Omental fat pad (tissue), 4 donors: ENCODE data around the gene EVX1. TPM values are rescaled to one million over a fixed set of nuclear protein-coding genes. Genes with fewer than 3 reads are reported as not detected.

Experiments used
- ATAC-seq: fragments of 150-250 bp; one replicate; pipeline ENCODE4 v1.9.1; 2016; ENCODE audit warnings: mild to moderate bottlenecking, moderate library complexity; ENCODE audit not compliant: low FRiP score
- DNase-seq: peaks from one replicate; pipeline ENCODE4 v3.0.0-alpha.2; 2019; ENCODE audit warnings: low spot score
- CTCF ChIP-seq, 3 donors: fragments of 450-650 bp; IDR thresholded peaks; one replicate each; pipeline ENCODE4 v1.5.1; 2016 to 2017; ENCODE audit warnings: antibody characterized with exemption in 3 of 3, mild to moderate bottlenecking in 3 of 3, moderate library complexity in 2 of 3
- total RNA-seq, 4 donors: library from RNA; depleted of rRNA; stranded (reverse); fragments of >200 nt; gene quantifications; one replicate each; pipeline ENCODE4 v1.1.0, GENCODE V29; 2016

EVX1 gene
- total RNA-seq, 4 donors from 2014 or later: not detected

GRCh38 chr7:27251652-27252590 lies 9.3 kb downstream of the EVX1 start:
- DNase-seq (no peak), ATAC-seq (no peak)
- TF ChIP-seq CTCF (IDR thresholded peaks at IDR 0.05): no peak

- ATAC-seq: no peak
- no peak for TF ChIP-seq CTCF (IDR thresholded peaks at IDR 0.05)
- no peak for DNase-seq
Observed at GRCh38 chr7:27254625-27255024, 12.0 kb downstream of the EVX1 start.

GRCh38 chr7:27260211-27260610 lies 17.6 kb downstream of the EVX1 start:
- ATAC-seq (no peak), DNase-seq (no peak)
- no peak for TF ChIP-seq CTCF (IDR thresholded peaks at IDR 0.05)

GRCh38 chr7:27262121-27262520 lies 19.5 kb downstream of the EVX1 start:
- ATAC-seq (no peak), DNase-seq (no peak)
- TF ChIP-seq CTCF (IDR thresholded peaks at IDR 0.05): no peak

- DNase-seq: no peak
- no peak for ATAC-seq
- TF ChIP-seq CTCF (IDR thresholded peaks at IDR 0.05): no peak
Observed at GRCh38 chr7:27263781-27264180, 21.2 kb downstream of the EVX1 start.

GRCh38 chr7:27269455-27269854 lies 26.9 kb downstream of the EVX1 start:
- no peak for DNase-seq
- no peak for TF ChIP-seq CTCF (IDR thresholded peaks at IDR 0.05)
- no peak for ATAC-seq

GRCh38 chr7:27271384-27271783 lies 28.8 kb downstream of the EVX1 start:
- ATAC-seq: no peak
- no peak for TF ChIP-seq CTCF (IDR thresholded peaks at IDR 0.05)
- no peak for DNase-seq
